Measurements from ENCODE around the gene PRR19.

The PRR19 gene

DNA sequence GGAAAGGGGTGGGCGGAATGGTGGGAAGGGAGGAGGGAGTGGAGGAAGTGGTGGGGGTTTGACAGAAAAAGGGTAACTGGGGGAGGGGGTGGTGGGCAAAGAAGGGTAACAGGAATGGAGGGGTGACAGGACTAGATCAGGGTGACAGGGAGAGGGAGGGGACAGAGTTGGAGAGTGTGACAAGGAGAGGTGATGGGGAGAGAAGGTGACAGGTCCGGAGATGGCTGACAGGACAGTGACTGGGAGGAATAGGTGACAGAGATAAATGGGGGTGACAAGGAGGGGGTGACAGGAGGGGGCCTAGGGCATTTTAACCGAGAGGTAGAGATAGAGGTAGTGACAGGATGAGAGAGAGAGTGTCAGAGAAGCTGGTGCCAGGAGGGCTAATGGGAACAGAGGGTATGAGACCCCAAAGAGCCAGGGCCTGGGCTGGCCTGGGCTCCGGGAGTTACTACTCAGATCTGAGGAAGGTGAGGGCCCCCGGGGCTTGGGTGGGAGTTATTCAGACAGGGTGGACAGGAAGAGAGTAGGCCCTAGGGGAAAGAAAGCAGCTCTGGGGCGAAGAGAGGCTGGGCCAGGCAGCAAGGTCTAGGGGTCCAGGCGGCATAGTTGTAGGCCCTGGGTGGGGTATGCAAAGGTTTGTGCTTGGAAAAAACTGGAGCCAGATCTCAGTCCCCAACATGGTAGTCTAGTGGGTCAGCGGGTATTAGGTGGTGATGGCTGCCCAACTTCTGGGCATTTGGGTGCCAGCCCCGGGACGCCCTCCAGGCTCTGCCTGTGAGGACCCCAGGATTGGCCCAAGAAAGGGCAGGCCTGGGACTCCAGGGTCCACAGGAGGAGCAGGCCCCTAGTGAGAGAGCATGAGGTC, 32.2 kb upstream of the PRR19 start:
- peak overlapping the region; percentile 82 for H3K4me3 ChIP-seq (replicated peaks; ENCODE audit: low read depth, low read length)
- TF ChIP-seq, protein P1, sequence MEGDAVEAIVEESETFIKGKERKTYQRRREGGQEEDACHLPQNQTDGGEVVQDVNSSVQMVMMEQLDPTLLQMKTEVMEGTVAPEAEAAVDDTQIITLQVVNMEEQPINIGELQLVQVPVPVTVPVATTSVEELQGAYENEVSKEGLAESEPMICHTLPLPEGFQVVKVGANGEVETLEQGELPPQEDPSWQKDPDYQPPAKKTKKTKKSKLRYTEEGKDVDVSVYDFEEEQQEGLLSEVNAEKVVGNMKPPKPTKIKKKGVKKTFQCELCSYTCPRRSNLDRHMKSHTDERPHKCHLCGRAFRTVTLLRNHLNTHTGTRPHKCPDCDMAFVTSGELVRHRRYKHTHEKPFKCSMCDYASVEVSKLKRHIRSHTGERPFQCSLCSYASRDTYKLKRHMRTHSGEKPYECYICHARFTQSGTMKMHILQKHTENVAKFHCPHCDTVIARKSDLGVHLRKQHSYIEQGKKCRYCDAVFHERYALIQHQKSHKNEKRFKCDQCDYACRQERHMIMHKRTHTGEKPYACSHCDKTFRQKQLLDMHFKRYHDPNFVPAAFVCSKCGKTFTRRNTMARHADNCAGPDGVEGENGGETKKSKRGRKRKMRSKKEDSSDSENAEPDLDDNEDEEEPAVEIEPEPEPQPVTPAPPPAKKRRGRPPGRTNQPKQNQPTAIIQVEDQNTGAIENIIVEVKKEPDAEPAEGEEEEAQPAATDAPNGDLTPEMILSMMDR (IDR thresholded peaks at IDR 0.05; ENCODE audit: low read length, missing control alignments), result no peak
- no peak for DNase-seq (ENCODE audit: low read depth)

DNA sequence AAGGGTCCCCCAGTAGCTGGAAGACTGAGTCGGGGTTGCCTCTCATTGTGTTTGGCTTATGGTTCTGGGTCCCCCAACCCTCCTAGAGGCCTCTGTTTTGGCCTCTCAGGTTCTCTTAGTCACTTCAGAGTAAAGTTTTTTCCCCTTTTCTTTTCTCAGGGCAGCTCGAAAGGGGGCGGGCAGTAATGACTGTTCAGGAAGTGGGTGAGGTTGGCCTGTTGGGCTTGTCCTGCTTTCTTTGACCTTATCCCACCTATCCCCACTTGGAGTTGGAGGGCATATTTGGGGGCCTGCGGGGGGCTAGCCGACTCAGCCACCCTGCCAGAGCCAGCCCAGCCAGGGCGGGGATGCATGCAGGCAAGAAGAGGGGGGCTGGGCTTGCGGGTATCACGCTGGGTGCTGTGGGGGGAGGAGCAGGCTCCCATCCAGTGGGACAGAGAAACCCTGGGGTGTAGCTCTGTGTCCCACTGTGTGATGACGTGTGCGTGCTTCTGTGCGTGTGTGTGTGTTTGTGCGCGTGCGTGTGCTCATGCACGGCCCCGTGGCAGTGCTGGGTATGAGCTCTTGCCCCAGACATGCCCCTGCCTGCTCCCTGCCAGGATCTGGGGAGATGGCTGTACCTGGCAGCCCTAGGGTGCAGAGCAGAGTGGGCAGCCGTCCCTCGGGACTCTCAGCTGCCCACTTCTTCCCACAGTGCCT, 31.4 kb upstream of the PRR19 start:
- TF ChIP-seq, protein P1 (IDR thresholded peaks at IDR 0.05; ENCODE audit: low read length, missing control alignments), result no peak
- peak; percentile 62 for DNase-seq (ENCODE audit: low read depth)
- peak overlapping the region; percentile 82 for H3K4me3 ChIP-seq (replicated peaks; ENCODE audit: low read depth, low read length)

DNA sequence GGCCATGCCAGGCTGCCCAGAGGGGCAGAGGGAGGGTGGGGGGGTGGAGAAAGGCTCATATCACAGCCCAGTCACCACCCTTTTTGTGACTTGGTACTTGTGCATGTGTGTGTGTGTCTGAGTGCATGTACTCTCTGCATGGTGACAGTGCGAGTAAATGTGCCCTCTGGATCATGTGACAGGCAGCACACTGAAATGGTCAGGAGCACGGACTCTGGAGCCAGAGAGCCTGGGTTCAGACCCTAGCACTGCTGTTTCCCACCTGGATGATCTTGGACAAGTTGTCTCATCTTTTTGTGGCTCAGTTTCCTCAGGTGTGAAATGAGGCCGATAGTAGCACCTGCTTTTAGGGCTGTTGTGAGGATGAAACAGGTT, 30.9 kb upstream of the PRR19 start:
- peak overlapping the region; percentile 82 for H3K4me3 ChIP-seq (replicated peaks; ENCODE audit: low read depth, low read length)
- TF ChIP-seq, protein P1 (IDR thresholded peaks at IDR 0.05; ENCODE audit: low read length, missing control alignments), result no peak
- DNase-seq (ENCODE audit: low read depth), result no peak

DNA sequence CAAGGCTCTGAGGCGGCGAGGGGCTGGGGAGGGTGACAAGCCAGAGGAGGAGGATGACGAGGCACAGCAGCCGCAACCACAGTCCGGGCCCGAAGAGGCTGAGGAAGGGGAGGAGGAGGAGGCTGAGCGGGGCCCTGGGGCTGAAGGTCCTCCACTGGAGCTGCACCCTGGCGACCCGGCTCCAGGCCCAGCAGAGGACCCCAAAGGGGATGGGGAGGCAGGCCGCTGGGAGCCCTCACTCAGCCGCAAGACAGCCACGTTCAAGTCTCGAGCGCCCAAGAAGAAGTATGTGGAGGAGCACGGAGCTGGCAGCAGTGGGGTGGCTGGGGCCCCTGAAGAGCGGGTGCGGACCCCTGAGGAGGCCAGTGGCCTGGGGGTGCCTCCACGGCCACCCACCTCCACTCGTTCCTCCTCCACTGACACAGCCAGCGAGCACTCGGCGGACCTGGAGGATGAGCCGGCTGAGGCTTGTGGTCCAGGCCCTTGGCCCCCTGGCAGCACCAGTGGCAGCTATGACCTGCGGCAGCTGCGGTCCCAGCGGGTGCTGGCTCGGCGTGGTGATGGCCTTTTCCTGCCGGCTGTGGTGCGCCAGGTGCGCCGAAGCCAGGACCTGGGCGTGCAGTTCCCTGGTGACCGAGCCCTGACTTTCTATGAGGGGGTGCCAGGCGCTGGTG, 29.9 kb upstream of the PRR19 start:
- TF ChIP-seq, protein P1 (IDR thresholded peaks at IDR 0.05; ENCODE audit: low read length, missing control alignments), result no peak
- no peak overlapping the region for H3K4me3 ChIP-seq (replicated peaks; ENCODE audit: low read depth, low read length)
- DNase-seq (ENCODE audit: low read depth), result no peak

DNA sequence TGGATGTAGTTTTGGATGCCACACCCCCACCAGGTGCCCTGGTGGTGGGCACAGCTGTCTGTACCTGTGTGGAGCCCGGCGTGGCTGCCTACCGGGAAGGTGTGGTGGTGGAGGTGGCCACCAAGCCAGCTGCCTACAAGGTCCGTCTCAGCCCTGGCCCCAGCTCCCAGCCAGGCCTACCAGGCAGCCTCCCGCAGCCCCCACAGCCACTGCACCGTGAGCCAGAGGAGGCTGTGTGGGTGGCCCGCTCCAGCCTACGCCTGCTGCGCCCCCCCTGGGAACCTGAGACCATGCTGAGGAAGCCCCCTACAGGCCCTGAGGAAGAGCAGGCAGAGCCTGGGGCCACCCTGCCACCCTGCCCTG, 29.4 kb upstream of the PRR19 start:
- H3K4me3 ChIP-seq (replicated peaks; ENCODE audit: low read depth, low read length), result no peak overlapping the region
- no peak for DNase-seq (ENCODE audit: low read depth)
- TF ChIP-seq, protein P1 (IDR thresholded peaks at IDR 0.05; ENCODE audit: low read length, missing control alignments), result no peak

DNA sequence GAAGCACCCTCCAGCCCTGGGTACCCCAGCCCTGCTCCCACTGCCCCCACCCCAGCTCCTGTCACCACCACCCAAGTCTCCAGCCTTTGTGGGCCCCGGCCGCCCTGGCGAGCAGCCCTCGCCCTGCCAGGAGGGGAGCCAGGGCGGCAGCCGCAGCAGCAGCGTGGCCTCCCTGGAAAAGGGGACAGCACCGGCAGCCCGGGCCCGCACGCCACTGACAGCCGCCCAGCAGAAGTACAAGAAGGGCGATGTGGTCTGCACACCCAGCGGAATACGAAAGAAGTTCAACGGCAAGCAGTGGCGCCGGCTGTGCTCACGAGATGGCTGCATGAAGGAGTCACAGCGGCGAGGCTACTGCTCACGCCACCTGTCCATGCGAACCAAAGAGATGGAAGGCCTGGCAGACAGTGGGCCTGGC, 28.9 kb upstream of the PRR19 start:
- TF ChIP-seq, protein P1 (IDR thresholded peaks at IDR 0.05; ENCODE audit: low read length, missing control alignments), result no peak
- DNase-seq (ENCODE audit: low read depth), result no peak
- no peak overlapping the region for H3K4me3 ChIP-seq (replicated peaks; ENCODE audit: low read depth, low read length)
